SK-N-MC (cell line): ENCODE results near the gene EXOC8.
A peak's percentile ranks its signal among the peaks of the same experiment; 100 is the strongest.

ENCODE experiments used
- DNase-seq: peaks from one replicate; pipeline ENCODE4 v3.0.0-alpha.2; 2011; ENCODE audit warnings: low read depth, low spot score
- H3K27ac ChIP-seq: fragments of 200-600 bp; sonication (generic); 2 replicates; pipeline ENCODE4 v1.5.1; 2016; ENCODE audit warnings: mixed run types
- H3K36me3 ChIP-seq: fragments of 200-600 bp; sonication (generic); 2 replicates; pipeline ENCODE4 v1.6.1; 2017; ENCODE audit warnings: antibody characterized with exemption, low read length, mixed read lengths; ENCODE audit not compliant: insufficient read depth
- H3K4me3 ChIP-seq: fragments of 200-600 bp; sonication (generic); 2 replicates; pipeline ENCODE4 v1.5.1; 2016
- H3K9ac ChIP-seq: fragments of 200-600 bp; sonication (generic); 2 replicates; pipeline ENCODE4 v1.8.0; 2017; ENCODE audit warnings: mixed run types, mixed read lengths; ENCODE audit not compliant: insufficient read length
- H3K9me3 ChIP-seq: fragments of 200-600 bp; sonication (generic); 2 replicates; pipeline ENCODE4 v1.6.1; 2017; ENCODE audit warnings: low read depth, mild to moderate bottlenecking, antibody characterized with exemption, low read length, moderate library complexity, mixed read lengths
- EZH2 ChIP-seq: fragments of 200-600 bp; sonication (generic); IDR thresholded peaks from one replicate; pipeline ENCODE4 v1.6.1; 2017; ENCODE audit warnings: antibody characterized with exemption
- FOXP2 ChIP-seq: optimal IDR thresholded peaks from 2 replicates; pipeline ENCODE3; 2011; ENCODE audit warnings: mild to moderate bottlenecking, moderate library complexity; ENCODE audit not compliant: insufficient read depth; ENCODE audit errors: extremely low read length, control extremely low read depth
- POLR2AphosphoS5 ChIP-seq: IDR thresholded peaks from 2 replicates; pipeline ENCODE4 v1.6.1; 2012; ENCODE audit warnings: mild to moderate bottlenecking, low read depth, low read length, borderline replicate concordance

EXOC8 gene

GRCh38 chr1:231337472-231338269, at the start of gene EXOC8:
TSS of gene EXOC8 (minus strand) at chr1:231337852. CDS start at chr1:231337745, 107 bp downstream.
- peak within 1 kb of the TSS; percentile 86 for H3K4me3 ChIP-seq
- peak; percentile 83 for TF ChIP-seq POLR2AphosphoS5
- no peak for TF ChIP-seq FOXP2
- peak; percentile 96 for DNase-seq
- peaks cover 20% of the 10 kb centered on the region for H3K36me3 ChIP-seq
- H3K9me3 ChIP-seq: no peaks in the 10 kb centered on the region
- peak within 1 kb of the TSS; percentile 89 for H3K9ac ChIP-seq
- peak within 1 kb of the TSS; percentile 97 for H3K27ac ChIP-seq

- no peak for DNase-seq
Observed at GRCh38 chr1:231386466-231386865, 48.8 kb upstream of the EXOC8 start.

GRCh38 chr1:231385416-231385748, 47.7 kb upstream of the EXOC8 start:
- DNase-seq: no peak
- H3K9ac ChIP-seq: no peak overlapping the region
- no peak for TF ChIP-seq EZH2
- TF ChIP-seq FOXP2: no peak
- no peak for TF ChIP-seq POLR2AphosphoS5
- no peaks in the 10 kb centered on the region for H3K9me3 ChIP-seq
- no peak overlapping the region for H3K4me3 ChIP-seq
- H3K36me3 ChIP-seq: no peaks in the 10 kb centered on the region
- H3K27ac ChIP-seq: no peak overlapping the region

More at GRCh38 chr1:231386466-231386865, 48.8 kb upstream of the EXOC8 start:
- H3K36me3 ChIP-seq: no peaks in the 10 kb centered on the region
- H3K9me3 ChIP-seq: no peaks in the 10 kb centered on the region
- TF ChIP-seq EZH2 (no peak), FOXP2 (no peak), POLR2AphosphoS5 (no peak)
- no peak overlapping the region for H3K9ac ChIP-seq
- H3K27ac ChIP-seq: no peak overlapping the region
- H3K4me3 ChIP-seq: no peak overlapping the region

- TF ChIP-seq EZH2 (no peak), FOXP2 (no peak), POLR2AphosphoS5 (no peak)
- Histone ChIP-seq H3K36me3 (no peaks in the 10 kb centered on the region), H3K9ac (no peak overlapping the region), H3K9me3 (no peaks in the 10 kb centered on the region), H3K4me3 (no peak overlapping the region), H3K27ac (no peak overlapping the region)
- no peak for DNase-seq
Observed at GRCh38 chr1:231384696-231385415, 47.2 kb upstream of the EXOC8 start.

GRCh38 chr1:231383159-231383860, 45.7 kb upstream of the EXOC8 start:
- peak overlapping the region; percentile 12; the same call in 1 of the 2 replicates for H3K27ac ChIP-seq
- H3K9ac ChIP-seq: no peak overlapping the region
- no peaks in the 10 kb centered on the region for H3K36me3 ChIP-seq
- no peak overlapping the region for H3K4me3 ChIP-seq
- no peaks in the 10 kb centered on the region for H3K9me3 ChIP-seq
- no peak for DNase-seq
- TF ChIP-seq FOXP2 (no peak), EZH2 (no peak), POLR2AphosphoS5 (no peak)

- H3K36me3 ChIP-seq: no peaks in the 10 kb centered on the region
- TF ChIP-seq FOXP2 (no peak), EZH2 (no peak), POLR2AphosphoS5 (no peak)
Observed at GRCh38 chr1:231382426-231382825, 44.8 kb upstream of the EXOC8 start.

GRCh38 chr1:231381729-231382128, 44.1 kb upstream of the EXOC8 start:
- H3K9me3 ChIP-seq: no peaks in the 10 kb centered on the region
- no peak overlapping the region for H3K4me3 ChIP-seq
- no peak for DNase-seq
- no peak overlapping the region for H3K9ac ChIP-seq
- H3K27ac ChIP-seq: no peak overlapping the region
- TF ChIP-seq POLR2AphosphoS5: no peak
- TF ChIP-seq FOXP2: no peak
- TF ChIP-seq EZH2: no peak
- H3K36me3 ChIP-seq: no peaks in the 10 kb centered on the region

More at GRCh38 chr1:231382426-231382825, 44.8 kb upstream of the EXOC8 start:
- Histone ChIP-seq H3K9ac (no peak overlapping the region), H3K9me3 (no peaks in the 10 kb centered on the region), H3K27ac (no peak overlapping the region), H3K4me3 (no peak overlapping the region)
- no peak for DNase-seq
